ENCODE results near the gene TKT. TPM values are rescaled to one million over a fixed set of nuclear protein-coding genes. Genes with fewer than 3 reads are reported as not detected.

TKT gene
- total and polyA plus RNA-seq, 2 of the 4 experiments (the other 2 are of a cell fraction): 280 to 349 TPM

- no peak for TF ChIP-seq CTCF (conservative IDR thresholded peaks at IDR 0.05; ENCODE audit: low read depth, low read length)
- no peak for TF ChIP-seq RAD21 (IDR thresholded peaks at IDR 0.05; ENCODE audit: low read length)
- no peak for TF ChIP-seq RFX5 (IDR thresholded peaks at IDR 0.05; ENCODE audit: low read depth, low read length)
- TF ChIP-seq MAZ (IDR thresholded peaks at IDR 0.05; ENCODE audit: borderline replicate concordance, low read depth, low read length): no peak
These were observed 61.4 kb downstream of the TKT start (continued) for GRCh38 chr3:53194210-53195065.

Data from IMR-90 (cell line).